ENCODE results near the gene IER5L. TPM values are rescaled to one million over a fixed set of nuclear protein-coding genes. Genes with fewer than 3 reads are reported as not detected.

The IER5L gene
- total RNA-seq, 4 donors from 2014 or later, result 4.3 to 8.2 (median 6.2) TPM

- Histone ChIP-seq H3K36me3 (peaks cover 20% of the 10 kb centered on the region), H3K27ac (peak overlapping the region; percentile 100), H3K4me3 (peak overlapping the region; percentile 48), H3K4me1 (peaks cover 88% of the 10 kb centered on the region), H3K27me3 (no peaks in the 10 kb centered on the region), H3K9me3 (no peaks in the 10 kb centered on the region)
- 14% methylated on average over 7 of the region's 13 CpGs for WGBS
- no peak for DNase-seq (ENCODE audit: low spot score in 2 of 2)
- TF ChIP-seq POLR2A (IDR thresholded peaks at IDR 0.05), result no peak
- no peak for TF ChIP-seq EP300 (IDR thresholded peaks at IDR 0.05)
- TF ChIP-seq CTCF (IDR thresholded peaks at IDR 0.05), result no peak
- TF ChIP-seq POLR2AphosphoS5 (IDR thresholded peaks at IDR 0.05), result peak in 1 of 3 donors; percentile 39
Measured at GRCh38 chr9:129141066-129142041, 36.7 kb downstream of the IER5L start.

- peaks cover 80% of the 10 kb centered on the region for H3K4me1 ChIP-seq
- no peaks in the 10 kb centered on the region for H3K27me3 ChIP-seq
- peaks cover 26% of the 10 kb centered on the region for H3K36me3 ChIP-seq
- WGBS, result 6% methylated on average over 8 of the region's 8 CpGs
- TF ChIP-seq POLR2A (IDR thresholded peaks at IDR 0.05), result no peak
- no peak for TF ChIP-seq EP300 (IDR thresholded peaks at IDR 0.05)
- TF ChIP-seq POLR2AphosphoS5 (IDR thresholded peaks at IDR 0.05), result no peak
- DNase-seq (ENCODE audit: low spot score in 2 of 2), result no peak
- no peaks in the 10 kb centered on the region for H3K9me3 ChIP-seq
- peak overlapping the region; percentile 48 for H3K4me3 ChIP-seq
- H3K27ac ChIP-seq, result peak overlapping the region; percentile 100
Measured at GRCh38 chr9:129140397-129141065, 37.5 kb downstream of the IER5L start.

GRCh38 chr9:129139993-129140396 lies 38.1 kb downstream of the IER5L start:
- DNase-seq (ENCODE audit: low spot score in 2 of 2), result peak; percentile 96
- Histone ChIP-seq H3K36me3 (peaks cover 31% of the 10 kb centered on the region), H3K9me3 (no peaks in the 10 kb centered on the region), H3K4me1 (peaks cover 74% of the 10 kb centered on the region), H3K27me3 (no peaks in the 10 kb centered on the region), H3K4me3 (peak overlapping the region; percentile 48), H3K27ac (peak overlapping the region; percentile 100)
- WGBS, result 0% methylated on average over 11 of the region's 11 CpGs
- TF ChIP-seq POLR2AphosphoS5 (IDR thresholded peaks at IDR 0.05) (peak; percentile 33 to 84 (median 65)), CTCF (IDR thresholded peaks at IDR 0.05) (no peak), POLR2A (IDR thresholded peaks at IDR 0.05) (no peak), EP300 (IDR thresholded peaks at IDR 0.05) (no peak)

- peak; percentile 89 to 91 for DNase-seq (ENCODE audit: low spot score in 2 of 2)
- peak overlapping the region; percentile 48 for H3K4me3 ChIP-seq
- H3K27me3 ChIP-seq, result no peaks in the 10 kb centered on the region
- H3K27ac ChIP-seq, result peak overlapping the region; percentile 100
- peaks cover 71% of the 10 kb centered on the region for H3K4me1 ChIP-seq
- TF ChIP-seq EP300 (IDR thresholded peaks at IDR 0.05) (no peak), POLR2AphosphoS5 (IDR thresholded peaks at IDR 0.05) (peak in 1 of 3 donors; percentile 43), CTCF (IDR thresholded peaks at IDR 0.05) (peak; percentile 85 to 97)
- H3K9me3 ChIP-seq, result no peaks in the 10 kb centered on the region
- WGBS, result 0% methylated on average over 9 of the region's 13 CpGs
- H3K36me3 ChIP-seq, result peaks cover 37% of the 10 kb centered on the region
Measured at GRCh38 chr9:129139233-129139992, 38.6 kb downstream of the IER5L start.

- Histone ChIP-seq H3K4me3 (peak overlapping the region; percentile 48), H3K27me3 (no peaks in the 10 kb centered on the region), H3K36me3 (peaks cover 38% of the 10 kb centered on the region), H3K9me3 (no peaks in the 10 kb centered on the region), H3K27ac (peak overlapping the region; percentile 100), H3K4me1 (peaks cover 64% of the 10 kb centered on the region)
- 44% methylated on average over 7 of the region's 21 CpGs for WGBS
- TF ChIP-seq CTCF (IDR thresholded peaks at IDR 0.05), result no peak
- peak in 2 of 3 donors; percentile 12 to 53 for TF ChIP-seq POLR2AphosphoS5 (IDR thresholded peaks at IDR 0.05)
- DNase-seq (ENCODE audit: low spot score in 2 of 2), result no peak
Measured at GRCh38 chr9:129138476-129139232, 39.4 kb downstream of the IER5L start.
